Activated T-cell treated with anti-CD3 and anti-CD28 coated beads for 4 hours (primary cell): ENCODE measurements around the gene GPANK1.

Experiments used
- DNase-seq: peaks from one replicate; pipeline ENCODE4 v3.0.0-alpha.2; 2020

Gene GPANK1

DNA sequence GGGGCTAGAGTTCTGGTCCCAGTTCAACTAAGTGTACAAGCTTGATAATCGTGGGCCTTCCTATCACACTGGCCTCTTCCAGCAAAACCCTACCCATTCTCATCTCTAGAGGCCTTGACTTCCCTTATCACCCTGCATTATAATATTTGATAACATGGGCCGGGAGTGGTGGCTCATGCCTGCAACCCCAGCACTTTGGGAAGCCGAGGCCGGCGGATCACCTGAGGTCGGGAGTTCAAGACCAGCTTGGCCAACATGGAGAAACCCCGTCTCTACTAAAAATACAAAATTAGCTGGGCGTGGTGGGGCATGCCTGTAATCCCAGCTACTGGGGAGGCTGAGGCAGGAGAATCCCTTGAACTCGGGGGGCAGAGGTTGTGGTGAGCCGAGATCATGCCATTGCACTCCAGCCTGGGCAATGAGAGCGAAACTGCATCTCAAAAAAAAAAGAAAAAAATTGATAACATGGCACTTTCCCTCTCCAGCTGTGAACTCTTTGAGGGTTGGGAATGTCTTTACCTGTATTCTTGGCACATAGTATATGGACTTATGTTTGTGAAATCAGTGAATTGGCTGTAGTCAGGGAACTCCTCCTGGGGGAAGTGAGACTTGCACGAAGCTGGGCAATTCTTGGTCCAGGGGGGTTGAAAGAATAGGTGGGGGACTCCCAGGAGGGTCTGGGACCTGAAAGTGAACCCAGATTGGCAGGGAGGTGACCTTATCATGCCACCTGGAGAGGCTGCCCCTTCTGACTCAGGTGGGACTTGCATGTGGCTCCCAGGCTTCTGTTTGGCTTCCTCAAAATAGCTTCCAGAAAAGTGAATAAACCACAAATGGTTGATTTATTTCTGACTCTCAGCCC lies 3.3 kb downstream of the GPANK1 start:
- DNase-seq, result no peak

DNA sequence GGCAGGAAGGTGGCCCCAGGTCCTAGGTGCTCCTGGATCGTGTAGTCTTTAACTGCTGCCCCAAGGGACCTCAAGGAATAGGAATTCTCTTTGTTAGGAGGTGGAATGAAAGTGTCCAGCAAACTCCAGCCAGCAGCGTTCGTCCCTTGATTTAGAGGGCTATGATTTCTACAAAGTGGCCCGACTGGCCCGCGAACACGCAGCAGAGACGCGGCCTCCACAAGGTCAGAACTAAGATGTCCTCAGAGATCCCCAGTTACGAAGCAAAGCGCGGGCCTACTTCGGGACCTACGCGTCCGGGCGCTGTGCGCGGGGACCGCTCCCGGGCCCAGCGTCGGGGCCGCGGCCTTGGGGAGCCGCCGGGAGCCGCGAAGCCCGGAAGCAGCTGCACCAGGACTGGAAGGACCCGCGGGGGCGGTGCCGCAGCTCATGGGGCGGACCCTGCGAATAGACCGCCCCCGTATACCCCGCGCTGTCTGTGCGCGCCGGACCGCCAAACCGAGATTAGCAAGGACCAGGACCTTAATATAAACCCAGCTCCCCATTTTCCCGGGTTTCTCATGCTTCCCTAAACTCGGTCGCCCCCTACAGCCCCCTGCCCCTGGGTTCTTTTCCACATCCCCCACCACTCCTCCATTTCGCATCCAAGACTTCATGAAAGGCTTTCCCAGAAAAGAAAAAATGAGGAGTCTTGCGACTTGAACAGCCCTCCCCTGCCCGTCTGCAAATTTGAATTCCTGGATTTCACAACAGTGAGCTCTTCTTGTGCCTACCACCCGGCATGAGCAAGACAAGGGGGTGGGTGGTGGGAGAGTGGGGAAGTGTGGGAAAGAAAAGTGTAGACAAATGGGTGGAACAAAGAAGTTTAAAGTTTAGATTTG lies 4.2 kb downstream of the GPANK1 start, which contains the start of gene C6orf47:
TSS of gene C6orf47 (minus strand) at position 398 of the 881 bp plus-strand sequence. CDS start 831 bp downstream, outside the sequence.
- peak; percentile 70 for DNase-seq

GRCh38 chr6:31659649-31660380 lies 5.0 kb downstream of the GPANK1 start:
- no peak for DNase-seq

DNA sequence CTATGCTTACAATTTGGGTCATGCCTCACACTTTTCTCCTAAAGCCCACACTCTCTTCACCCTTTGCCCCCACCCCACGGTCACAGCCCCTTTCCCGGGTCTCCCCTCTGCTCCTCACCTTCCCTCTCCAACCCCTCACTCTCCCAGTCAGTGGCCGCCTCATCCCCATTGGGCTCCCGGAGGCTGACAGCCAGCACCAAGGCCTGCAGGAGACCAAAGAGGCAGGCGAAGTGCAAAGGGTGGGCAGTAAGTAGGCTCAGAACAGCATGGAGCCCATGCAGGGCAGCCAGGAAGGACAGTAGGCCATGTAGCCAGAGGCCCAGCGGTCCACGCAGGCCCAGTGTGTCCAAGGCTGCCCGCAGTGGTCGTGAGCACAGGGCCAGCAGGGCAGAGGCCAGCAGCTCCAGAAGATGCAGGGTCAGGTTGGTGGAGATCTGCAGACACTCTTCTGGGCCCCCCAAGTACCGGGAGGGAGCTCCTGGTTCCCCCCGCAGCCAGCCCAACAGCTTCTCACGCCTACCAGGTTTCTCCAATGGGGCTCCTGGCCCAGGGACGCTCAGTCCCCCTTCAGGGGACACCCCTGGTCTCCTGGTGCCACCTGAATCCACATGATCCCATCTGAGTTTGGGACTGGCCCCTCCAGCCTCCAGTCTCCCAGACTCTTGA lies 5.7 kb downstream of the GPANK1 start:
- DNase-seq, result no peak

- no peak for DNase-seq
Measured at GRCh38 chr6:31658158-31658688, 6.6 kb downstream of the GPANK1 start.

DNA sequence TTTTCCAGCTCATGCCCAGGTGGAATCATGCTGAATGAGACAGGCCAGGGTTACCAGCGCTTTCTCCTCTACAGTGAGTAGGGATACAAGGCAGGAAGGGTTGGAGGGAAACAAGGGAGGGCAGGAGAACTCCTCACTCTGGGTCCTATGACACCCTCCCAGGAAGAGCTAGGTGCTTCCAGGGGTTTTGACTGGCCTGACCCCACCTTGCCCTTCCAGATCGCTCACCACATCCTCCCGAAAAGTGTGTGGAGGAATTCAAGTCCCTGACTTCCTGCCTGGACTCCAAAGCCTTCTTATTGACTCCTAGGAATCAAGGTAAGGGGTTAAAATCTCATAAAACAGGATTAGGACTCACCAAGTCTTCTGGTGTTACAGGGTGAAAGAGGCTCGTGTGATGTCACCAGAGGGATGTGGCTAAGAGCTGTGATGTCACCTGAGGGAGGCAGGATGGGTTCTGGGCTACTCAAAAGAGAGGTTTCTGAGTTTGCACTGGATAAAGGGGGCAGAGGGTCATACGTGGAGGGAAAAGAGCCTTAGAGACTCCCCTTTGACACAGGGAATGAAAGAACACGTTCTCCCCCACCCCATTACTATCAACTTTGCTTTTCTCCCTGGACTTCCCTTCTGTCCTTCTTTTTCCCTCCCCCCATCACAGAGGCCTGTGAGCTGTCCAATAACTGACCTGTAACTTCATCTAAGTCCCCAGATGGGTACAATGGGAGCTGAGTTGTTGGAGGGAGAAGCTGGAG lies 7.2 kb downstream of the GPANK1 start:
- DNase-seq, result no peak

GRCh38 chr6:31655349-31656237 lies 9.2 kb downstream of the GPANK1 start, which contains the start of gene APOM:
Gene APOM, plus strand, starts transcription at chr6:31655894. Its CDS starts 73 bp downstream, at chr6:31655967.
- no peak for DNase-seq

- no peak for DNase-seq
Measured at GRCh38 chr6:31654574-31655348, 10.0 kb downstream of the GPANK1 start.

- peak; percentile 83 for DNase-seq
Measured at GRCh38 chr6:31652925-31653724, 11.7 kb downstream of the GPANK1 start.

- DNase-seq, result no peak
Measured at GRCh38 chr6:31651602-31652191, 13.1 kb downstream of the GPANK1 start.

DNA sequence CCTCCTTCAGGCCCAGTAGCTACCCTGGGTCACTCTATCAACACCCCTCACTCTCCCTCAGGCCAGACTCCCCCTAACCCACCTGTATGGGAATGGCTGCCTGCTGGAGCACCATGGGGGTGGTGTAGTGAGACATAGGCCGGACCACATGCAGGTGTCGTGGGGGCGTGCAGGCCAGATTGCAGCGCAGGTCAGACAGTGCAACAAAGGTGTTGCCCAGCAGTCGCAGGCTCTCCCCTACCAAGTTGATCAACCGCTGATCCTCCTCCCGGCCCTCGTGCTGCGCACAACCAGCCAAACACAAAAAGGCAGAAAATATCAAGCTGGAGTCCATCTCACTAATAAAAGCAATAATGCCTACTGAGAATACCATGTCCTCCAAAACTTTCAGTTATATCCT lies 19.5 kb downstream of the GPANK1 start:
- no peak for DNase-seq

GRCh38 chr6:31643818-31644454 lies 20.9 kb downstream of the GPANK1 start:
- no peak for DNase-seq

DNA sequence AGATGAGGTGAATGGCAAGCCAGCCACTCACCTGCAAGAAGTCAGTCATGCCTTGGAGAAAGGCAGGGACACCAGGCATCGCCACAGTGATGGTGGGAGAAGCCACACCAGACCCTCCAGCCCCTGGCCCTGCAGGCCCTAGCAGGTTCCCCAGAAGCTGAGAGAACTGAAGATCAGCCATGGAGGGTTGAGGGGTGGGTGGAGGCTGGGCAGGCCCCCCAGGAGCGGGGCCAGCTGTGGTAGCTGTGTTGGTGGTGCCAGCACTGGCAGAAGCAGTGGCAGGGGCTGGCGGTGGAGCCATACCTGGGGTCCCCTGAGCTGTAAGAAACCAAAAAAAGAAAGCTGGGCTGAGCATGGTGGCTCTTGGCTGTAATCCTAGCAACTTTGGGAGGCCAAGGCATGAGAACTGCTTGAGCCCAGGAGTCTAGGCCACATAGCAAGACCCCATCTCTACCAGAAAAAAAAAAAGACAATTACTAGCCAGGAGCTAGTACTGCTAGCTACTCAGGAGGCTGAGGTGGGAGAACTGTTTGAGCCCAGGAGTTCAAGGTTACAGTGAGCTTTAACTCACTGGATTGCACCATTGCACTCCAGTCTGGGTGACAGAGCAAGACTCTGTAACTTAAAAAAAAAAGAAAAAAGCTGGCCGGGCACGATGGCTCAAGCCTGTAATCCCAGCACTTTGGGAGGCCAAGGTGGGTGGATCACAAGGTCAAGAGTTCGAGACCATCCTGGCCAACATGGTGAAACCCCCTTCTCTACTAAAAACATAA lies 21.8 kb downstream of the GPANK1 start:
- DNase-seq, result no peak

DNA sequence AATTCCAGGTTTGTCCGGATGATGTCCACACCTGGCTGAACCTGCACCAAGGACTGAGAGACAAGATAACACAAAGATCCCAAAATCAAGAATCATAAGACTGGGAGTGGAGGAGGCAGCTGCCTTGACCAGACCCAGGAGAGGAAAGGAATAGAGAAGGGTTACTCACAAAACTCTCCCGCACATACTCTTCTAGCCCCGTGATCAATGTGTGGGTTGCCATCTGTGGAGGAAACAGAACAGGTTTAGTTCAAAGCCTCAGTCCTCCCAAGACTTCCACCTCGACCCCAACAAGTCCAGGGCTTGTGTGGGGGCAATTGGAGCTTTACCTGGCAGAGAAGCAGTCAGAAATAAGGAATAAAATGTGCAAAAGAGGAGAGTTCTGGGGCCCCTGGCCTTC lies 23.4 kb downstream of the GPANK1 start:
- no peak for DNase-seq

GRCh38 chr6:31640612-31641011 lies 24.2 kb downstream of the GPANK1 start:
- no peak for DNase-seq

DNA sequence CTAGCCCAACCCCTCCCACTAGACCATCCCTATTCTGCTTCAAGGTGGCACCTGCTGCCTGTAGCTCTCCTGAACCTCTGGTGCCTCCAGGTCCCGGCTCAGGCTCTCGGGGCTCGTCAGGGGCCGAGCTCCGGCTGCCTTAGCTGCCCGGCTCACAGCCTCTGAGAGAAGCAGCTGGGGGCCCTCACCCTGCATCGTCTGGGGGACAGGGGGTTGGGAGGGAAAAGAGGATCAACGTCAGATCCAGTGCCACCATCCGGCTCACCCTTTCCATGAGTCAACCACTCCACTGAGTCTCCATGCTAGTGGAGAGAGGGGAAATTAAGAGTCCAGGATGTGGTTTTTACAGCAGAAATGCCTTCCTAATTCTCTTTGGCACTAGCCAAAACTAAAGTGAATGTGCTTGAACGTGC lies 25.3 kb downstream of the GPANK1 start:
- no peak for DNase-seq

GRCh38 chr6:31639043-31639442 lies 25.8 kb downstream of the GPANK1 start:
- DNase-seq, result no peak
